Fibroblast of the aortic adventitia (primary cell): ENCODE measurements around the gene PHEX. TPM values are rescaled to one million over a fixed set of nuclear protein-coding genes. Genes with fewer than 3 reads are reported as not detected.
"Not testable (repeated sequence)": the region's sequence is repeated elsewhere in the genome, so short reads cannot be mapped to it uniquely, and the experiment has no call there.

Source experiments
- DNase-seq: peaks from one replicate; pipeline ENCODE4 v3.0.0-alpha.2; 2010; ENCODE audit warnings: low read depth
- H3K4me3 ChIP-seq: 2 replicates; pipeline ENCODE4 v1.5.1; 2011; ENCODE audit warnings: low read depth, mild to moderate bottlenecking, control low read depth, low read length, moderate library complexity
- CTCF ChIP-seq: IDR thresholded peaks from 2 replicates; pipeline ENCODE4 v1.5.1; 2011; ENCODE audit warnings: mild to moderate bottlenecking, low read length, control low read depth, inconsistent platforms; ENCODE audit not compliant: insufficient read depth
- total RNA-seq: library from RNA; depleted of rRNA; stranded (reverse); fragments of >200 nt; gene quantifications from 2 replicates; pipeline ENCODE4 v1.2.3, GENCODE V29; 2012; ENCODE audit warnings: low replicate concordance

PHEX gene
- total RNA-seq, 1 donor = 6.7 TPM

GRCh38 chrX:22272613-22273012 is 240.5 kb downstream of the PHEX start, which contains the start of gene CBLL2:
CBLL2 (plus strand) TSS chrX:22272913; CDS start chrX:22272992, 79 bp downstream.
- no peak for TF ChIP-seq CTCF
- no peak within 1 kb of the TSS for H3K4me3 ChIP-seq
- no peak for DNase-seq

GRCh38 chrX:22273714-22274317 is 241.7 kb downstream of the PHEX start:
- TF ChIP-seq CTCF = no peak

GRCh38 chrX:22276781-22277180 is 244.7 kb downstream of the PHEX start:
- DNase-seq = peak; percentile 23

More at GRCh38 chrX:22273714-22274317, 241.7 kb downstream of the PHEX start:
- no peak for DNase-seq
- no peak overlapping the region for H3K4me3 ChIP-seq

GRCh38 chrX:22278375-22278774 is 246.2 kb downstream of the PHEX start:
- no peak overlapping the region for H3K4me3 ChIP-seq
- TF ChIP-seq CTCF = peak; percentile 0
- DNase-seq = no peak

More at GRCh38 chrX:22276781-22277180, 244.7 kb downstream of the PHEX start:
- no peak for TF ChIP-seq CTCF
- H3K4me3 ChIP-seq = no peak overlapping the region

- H3K4me3 ChIP-seq, DNase-seq: not testable (repeated sequence)
Measured at GRCh38 chrX:22289209-22289608, 257.1 kb downstream of the PHEX start.

GRCh38 chrX:22296871-22297270 is 264.7 kb downstream of the PHEX start:
- peak; percentile 58 for DNase-seq
- H3K4me3 ChIP-seq = no peak overlapping the region
- no peak for TF ChIP-seq CTCF

- no peak overlapping the region for H3K4me3 ChIP-seq
- DNase-seq = peak; percentile 84
- no peak for TF ChIP-seq CTCF
Measured at GRCh38 chrX:22300130-22300529, 268.0 kb downstream of the PHEX start.

Other genes with a start within 250 kb of the PHEX start
- gene MBTPS2, start 192.7 kb upstream of the PHEX start, total RNA-seq = 4.6 and 12.9 TPM in 2 replicates
- 0.16 and 2.4 TPM in 2 replicates for gene YY2, start 176.3 kb upstream of the PHEX start, total RNA-seq
- 46.3 and 214 TPM in 2 replicates for gene SMS, start 91.6 kb upstream of the PHEX start, total RNA-seq
- gene CBLL2, start 240.6 kb downstream of the PHEX start, total RNA-seq = not detected in 2 replicates